Ishikawa (cell line): ENCODE measurements around the gene MILR1.

ENCODE experiments used
- CEBPB ChIP-seq: IDR thresholded peaks from 2 replicates; pipeline ENCODE4 v1.6.1; 2012
- CREB1 ChIP-seq: IDR thresholded peaks from 2 replicates; pipeline ENCODE4 v1.6.1; 2012; ENCODE audit warnings: low read depth
- EGR1 ChIP-seq: IDR thresholded peaks from 2 replicates; pipeline ENCODE4 v1.6.1; 2012
- EP300 ChIP-seq: IDR thresholded peaks from 2 replicates; pipeline ENCODE4 v1.6.1; 2012; ENCODE audit warnings: borderline replicate concordance
- FOXM1 ChIP-seq: IDR thresholded peaks from 2 replicates; pipeline ENCODE4 v1.6.1; 2012; ENCODE audit warnings: low read depth, borderline replicate concordance
- NFIC ChIP-seq: IDR thresholded peaks from 2 replicates; pipeline ENCODE4 v1.6.1; 2012
- RAD21 ChIP-seq: IDR thresholded peaks from 2 replicates; pipeline ENCODE4 v1.6.1; 2012; ENCODE audit warnings: low read depth
- REST ChIP-seq: IDR thresholded peaks from 2 replicates; pipeline ENCODE4 v1.6.1; 2012; ENCODE audit warnings: low read depth, mild to moderate bottlenecking
- TAF1 ChIP-seq: IDR thresholded peaks from 2 replicates; pipeline ENCODE4 v1.6.1; 2012; ENCODE audit warnings: low read depth, mild to moderate bottlenecking
- TCF12 ChIP-seq: IDR thresholded peaks from 2 replicates; pipeline ENCODE4 v1.6.1; 2012; ENCODE audit warnings: low read depth
- TEAD4 ChIP-seq: IDR thresholded peaks from 2 replicates; pipeline ENCODE4 v1.6.1; 2012
- USF1 ChIP-seq: IDR thresholded peaks from 2 replicates; pipeline ENCODE4 v1.6.1; 2012
- YY1 ChIP-seq: IDR thresholded peaks from 2 replicates; pipeline ENCODE4 v1.6.1; 2012; ENCODE audit warnings: low read depth
- ZBTB7A ChIP-seq: IDR thresholded peaks from 2 replicates; pipeline ENCODE4 v1.6.1; 2012; ENCODE audit warnings: low read depth
- TF ChIP-seq, protein P1 (sequence below): IDR thresholded peaks from 2 replicates; pipeline ENCODE4 v1.6.1; 2012

MILR1 gene

GRCh38 chr17:64403881-64404460 is 44.9 kb upstream of the MILR1 start:
- TF ChIP-seq RAD21 = no peak
- no peak for TF ChIP-seq YY1

DNA sequence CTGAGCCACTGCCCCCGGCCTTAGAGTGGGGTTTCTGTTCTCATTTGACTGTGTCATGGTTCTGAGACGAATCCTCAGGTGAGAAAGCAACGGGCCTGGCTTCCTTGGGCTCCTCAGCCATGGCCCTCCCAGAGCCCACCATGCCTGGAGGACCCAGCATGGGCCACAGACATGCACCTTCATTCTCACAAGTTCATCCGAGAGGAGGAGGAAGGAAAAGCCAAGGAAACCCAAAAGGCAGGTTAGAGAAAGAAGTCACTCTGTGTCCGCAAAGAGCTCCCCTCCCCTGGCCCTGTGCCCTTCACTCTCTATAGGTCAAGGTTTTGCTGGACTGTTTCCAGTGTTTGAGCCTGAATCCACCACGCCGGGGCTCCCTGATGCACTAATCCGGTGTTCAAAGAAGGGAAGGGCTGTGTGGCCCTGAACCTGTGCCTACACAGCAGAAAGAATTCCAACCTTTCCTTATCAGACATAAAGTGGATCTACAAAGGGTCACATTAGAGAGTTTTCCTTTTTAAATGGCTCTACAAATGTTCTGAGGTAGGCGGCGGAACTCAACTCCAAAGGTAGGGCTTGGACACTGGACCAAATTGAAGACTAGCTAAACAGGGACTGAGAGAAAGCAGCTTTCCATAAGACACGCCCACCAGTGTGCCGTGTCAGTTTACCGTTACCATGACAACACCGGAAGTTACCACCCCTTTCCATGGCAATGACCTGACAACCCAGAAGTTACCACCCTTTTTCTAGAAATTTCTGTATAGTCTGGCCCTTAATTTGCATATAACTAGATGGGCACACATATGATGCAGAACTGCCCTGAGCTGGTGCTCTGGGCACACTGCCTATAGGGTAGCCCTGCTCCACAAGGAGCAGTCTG is 42.4 kb upstream of the MILR1 start:
- TF ChIP-seq TCF12 (no peak), TAF1 (no peak), TEAD4 (no peak)

DNA sequence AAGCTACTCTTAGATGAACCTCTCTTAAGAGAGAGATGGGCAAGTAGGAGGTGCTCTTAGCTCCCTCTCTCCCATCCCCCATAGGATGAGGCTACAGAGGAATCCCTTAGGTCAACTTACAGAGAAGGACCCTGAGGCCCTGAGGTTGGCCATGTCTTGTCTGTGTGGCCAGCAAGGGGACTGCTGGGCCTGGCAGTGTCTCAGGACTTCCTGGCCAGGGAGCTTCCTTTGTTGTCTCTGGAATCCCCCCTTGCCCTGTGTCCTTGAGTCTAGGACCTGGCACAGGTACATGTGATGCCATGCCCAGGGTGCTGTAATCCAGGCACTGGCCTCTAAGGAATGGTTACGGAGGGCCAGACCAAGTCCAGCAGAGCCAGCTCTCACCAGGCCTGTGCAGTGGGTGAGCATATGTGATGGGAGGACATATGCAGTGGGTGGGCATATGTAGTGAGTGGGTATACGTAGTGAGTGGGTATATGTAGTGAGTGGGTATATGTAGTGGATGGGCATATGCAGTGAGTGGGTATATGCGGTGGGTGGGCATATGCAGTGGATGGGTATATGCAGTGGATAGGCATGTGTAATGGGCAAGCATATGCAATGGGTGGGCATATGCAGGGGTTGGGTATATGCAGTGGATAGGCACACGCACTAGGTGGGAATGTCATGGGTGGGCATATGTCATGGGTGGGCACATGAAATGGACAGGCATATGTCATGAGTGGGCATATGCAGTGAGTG is 38.0 kb upstream of the MILR1 start:
- TF ChIP-seq RAD21 (no peak), EP300 (no peak), USF1 (no peak), ZBTB7A (no peak), REST (no peak), CREB1 (no peak), TCF12 (no peak), EGR1 (no peak), TAF1 (no peak), CEBPB (no peak)
- TF ChIP-seq, protein P1, sequence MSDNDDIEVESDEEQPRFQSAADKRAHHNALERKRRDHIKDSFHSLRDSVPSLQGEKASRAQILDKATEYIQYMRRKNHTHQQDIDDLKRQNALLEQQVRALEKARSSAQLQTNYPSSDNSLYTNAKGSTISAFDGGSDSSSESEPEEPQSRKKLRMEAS = no peak

GRCh38 chr17:64411999-64412771 is 36.7 kb upstream of the MILR1 start:
- TF ChIP-seq FOXM1 = no peak
- TF ChIP-seq YY1 = no peak
- TF ChIP-seq, protein P1 = no peak
- TF ChIP-seq NFIC = no peak
- TF ChIP-seq EP300 = no peak
- TF ChIP-seq TAF1 = no peak
- TF ChIP-seq CREB1 = no peak
- no peak for TF ChIP-seq REST
- no peak for TF ChIP-seq USF1
- no peak for TF ChIP-seq RAD21
- TF ChIP-seq ZBTB7A = no peak
- TF ChIP-seq TEAD4 = no peak
- TF ChIP-seq CEBPB = no peak
- no peak for TF ChIP-seq TCF12
- TF ChIP-seq EGR1 = no peak

DNA sequence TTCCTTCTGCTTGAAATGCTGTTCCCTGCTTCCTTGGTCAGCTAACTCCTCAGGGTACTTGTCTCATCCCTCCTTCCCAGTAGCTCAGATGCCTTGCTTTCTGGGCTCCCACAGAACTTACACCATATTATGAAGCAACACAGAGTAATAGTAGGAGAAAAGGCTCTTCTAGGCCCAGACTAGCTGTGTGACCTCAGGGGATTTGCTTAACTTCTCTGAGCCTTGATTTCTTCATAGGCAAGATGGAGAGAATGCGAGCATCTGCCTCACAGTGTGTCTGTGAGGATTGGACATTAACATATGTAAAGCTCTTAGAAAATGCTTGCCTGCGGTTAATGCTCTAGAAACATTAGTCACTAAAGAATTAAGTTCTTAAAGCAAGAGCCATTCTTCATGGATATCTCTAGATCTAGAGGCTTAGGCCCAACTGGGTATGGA is 36.0 kb upstream of the MILR1 start:
- TF ChIP-seq, protein P1 = no peak
- TF ChIP-seq RAD21 (no peak), TCF12 (no peak), CREB1 (no peak), FOXM1 (no peak)
